ENCODE data around the gene ERICH4. TPM values are rescaled to one million over a fixed set of nuclear protein-coding genes. Genes with fewer than 3 reads are reported as not detected.
"Not testable (repeated sequence)": the region's sequence is repeated elsewhere in the genome, so short reads cannot be mapped to it uniquely, and the experiment has no call there.

The ERICH4 gene
- total RNA-seq, 1 experiment from 2014 or later = not detected

DNA sequence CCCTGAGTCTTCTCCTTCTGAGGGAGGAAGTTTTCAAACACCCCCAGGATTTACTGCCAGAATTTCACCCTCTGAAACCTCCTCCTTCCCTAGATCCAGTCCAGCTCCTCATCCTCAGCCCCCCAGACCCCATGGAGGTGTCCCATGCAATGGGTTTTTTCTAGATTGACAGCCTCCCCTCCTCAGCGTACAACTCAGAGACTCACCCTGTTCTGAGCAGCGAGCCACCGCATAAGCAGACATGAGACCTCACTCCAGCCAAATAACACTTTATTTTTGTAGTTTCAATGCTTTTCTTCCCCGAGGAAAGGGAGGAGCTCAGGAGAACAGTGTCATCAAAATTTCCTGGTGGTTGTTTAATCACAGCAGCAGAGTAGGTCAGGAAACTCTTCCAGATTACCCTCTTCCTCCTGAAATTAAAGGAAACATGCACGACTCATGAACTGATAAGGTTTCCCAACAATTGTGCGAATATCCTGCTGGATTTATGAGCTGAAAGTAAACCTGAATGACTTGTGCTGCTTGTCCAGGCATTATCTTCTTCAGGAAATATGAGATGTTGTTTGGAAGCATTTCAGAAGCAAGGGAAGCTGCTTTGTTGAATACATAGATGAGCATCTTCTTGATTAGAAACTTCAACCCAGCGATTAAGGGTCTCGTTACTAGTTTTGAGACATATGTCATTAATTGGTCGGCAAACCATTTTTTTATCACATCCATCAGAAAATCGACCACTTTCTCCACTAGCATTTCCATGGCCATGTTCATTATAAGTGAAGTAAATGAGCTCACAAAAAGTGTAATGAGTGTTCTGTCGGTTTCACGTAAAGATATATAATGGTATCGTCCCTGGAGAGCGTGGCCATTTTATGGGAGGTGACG is 36.2 kb downstream of the ERICH4 start:
- DNase-seq (ENCODE audit: low spot score) = no peak

DNA sequence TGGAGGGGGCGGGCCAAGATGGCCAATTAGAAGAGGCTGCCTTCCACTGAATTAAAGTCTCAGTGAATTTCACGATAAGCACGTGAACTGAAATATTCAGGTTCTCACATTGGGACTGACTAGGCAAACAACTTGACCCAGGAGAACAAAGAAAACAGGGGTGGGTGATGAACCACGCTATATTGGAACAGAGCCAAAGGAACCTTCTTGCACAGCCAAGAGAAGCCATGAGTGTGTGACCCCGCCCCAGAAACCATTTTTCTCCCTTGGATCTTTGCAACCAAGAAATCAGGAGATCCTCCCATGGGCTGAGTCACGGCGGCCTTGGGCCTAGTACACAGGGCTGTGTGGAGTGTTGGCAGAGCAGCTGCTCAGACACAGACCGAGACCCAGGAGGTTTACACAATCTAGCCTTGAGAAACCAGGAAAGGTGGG is 36.8 kb downstream of the ERICH4 start:
- DNase-seq (ENCODE audit: low spot score) = no peak

DNA sequence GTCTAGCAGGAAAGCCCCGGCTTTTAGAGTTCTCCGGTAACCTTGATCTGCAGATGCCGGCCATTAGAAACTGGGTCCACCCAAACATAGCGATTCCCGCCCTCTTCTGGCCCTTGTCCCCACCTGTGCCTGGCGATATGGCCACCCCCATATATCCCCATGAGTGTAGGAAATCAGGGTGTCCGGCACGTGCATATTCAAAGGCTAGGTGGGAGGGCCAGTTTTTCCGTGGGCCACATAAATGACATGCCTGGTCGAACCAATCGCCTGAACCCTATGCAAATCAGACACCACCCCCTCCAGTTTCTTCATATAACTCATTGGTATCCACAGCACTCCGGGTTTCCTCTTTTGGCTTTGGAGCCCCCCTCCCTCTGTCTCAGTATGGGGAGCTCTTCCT is 37.4 kb downstream of the ERICH4 start:
- DNase-seq (ENCODE audit: low spot score) = no peak

DNA sequence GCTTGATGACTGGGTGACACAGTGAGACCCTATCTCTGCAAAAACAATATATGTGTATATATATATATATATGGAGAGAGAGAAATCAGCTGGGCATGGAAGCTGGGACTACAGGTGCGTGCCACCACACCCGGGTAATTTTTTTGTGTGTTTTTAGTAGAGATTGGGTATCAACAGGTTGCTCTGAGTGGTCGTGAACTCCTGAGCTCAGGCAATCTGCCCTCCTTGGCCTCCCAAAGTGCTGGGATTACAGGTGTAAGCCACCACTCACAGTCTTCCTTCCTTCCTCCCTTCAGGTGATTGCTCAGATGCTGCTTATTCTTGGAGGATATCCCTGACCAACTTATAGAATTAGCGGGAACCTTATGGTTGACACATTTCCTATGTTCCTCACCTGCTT is 41.9 kb downstream of the ERICH4 start:
- DNase-seq (ENCODE audit: low spot score) = no peak

DNA sequence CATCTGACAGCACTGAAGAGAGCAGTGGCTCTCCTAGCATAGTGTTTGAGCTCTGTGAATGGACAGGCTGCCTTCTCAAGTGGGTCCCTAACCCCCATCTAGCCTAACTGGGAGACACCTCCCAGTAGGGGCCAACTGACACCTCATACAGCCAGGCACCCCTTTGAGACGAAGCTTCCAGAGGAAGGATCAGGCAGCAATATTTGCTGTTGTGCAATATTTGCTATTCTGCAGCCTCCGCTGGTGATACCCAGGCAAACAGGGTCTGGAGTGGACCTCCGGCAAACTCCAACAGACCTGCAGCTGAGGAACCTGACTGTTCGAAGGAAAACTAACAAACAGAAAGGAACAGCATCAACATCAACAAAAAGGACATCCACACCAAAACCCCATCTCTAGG is 44.0 kb downstream of the ERICH4 start:
- not testable (repeated sequence) for DNase-seq (ENCODE audit: low spot score)

DNA sequence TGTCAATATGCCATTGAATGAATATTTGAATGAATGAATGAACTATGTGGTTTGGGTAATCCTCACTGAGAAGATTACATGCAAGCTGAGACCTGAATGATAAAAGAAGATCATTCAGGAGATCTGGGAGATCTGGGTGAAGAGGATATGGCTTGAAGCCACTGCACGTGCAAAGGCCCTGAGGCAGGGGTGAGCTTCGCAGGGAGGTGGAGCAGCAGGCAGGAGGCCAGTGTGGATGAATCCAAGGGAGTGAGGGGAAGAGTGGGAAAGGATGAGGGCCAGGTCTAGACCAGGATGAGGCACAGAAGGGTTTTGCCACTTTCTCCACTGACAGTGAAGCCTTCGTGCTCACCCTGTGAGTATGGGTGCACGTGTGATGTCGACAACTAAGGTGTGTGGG is 49.9 kb downstream of the ERICH4 start:
- DNase-seq (ENCODE audit: low spot score) = no peak

Other genes with a start within 250 kb of the ERICH4 start
- gene CYP2S1, start 249.9 kb upstream of the ERICH4 start, total RNA-seq (2014; rRNA removed; shearing (Covaris generic)) = 3.0 and 4.1 TPM in 2 replicates
- 97.8 and 105 TPM in 2 replicates for gene AXL, start 223.9 kb upstream of the ERICH4 start, total RNA-seq (2014; rRNA removed; shearing (Covaris generic))
- gene HNRNPUL1, start 178.8 kb upstream of the ERICH4 start, total RNA-seq (2014; rRNA removed; shearing (Covaris generic)) = 70.9 and 82.4 TPM in 2 replicates
- 4.6 and 7.8 TPM in 2 replicates for gene CCDC97, start 133.0 kb upstream of the ERICH4 start, total RNA-seq (2014; rRNA removed; shearing (Covaris generic))
- 12.5 and 15.4 TPM in 2 replicates for gene TGFB1, start 89.2 kb upstream of the ERICH4 start, total RNA-seq (2014; rRNA removed; shearing (Covaris generic))
- 7.5 and 9.3 TPM in 2 replicates for gene B9D2, start 79.0 kb upstream of the ERICH4 start, total RNA-seq (2014; rRNA removed; shearing (Covaris generic))
- 0.08 and 0.97 TPM in 2 replicates for gene TMEM91, start 66.6 kb upstream of the ERICH4 start, total RNA-seq (2014; rRNA removed; shearing (Covaris generic))
- 28.5 and 28.9 TPM in 2 replicates for gene EXOSC5, start 45.8 kb upstream of the ERICH4 start, total RNA-seq (2014; rRNA removed; shearing (Covaris generic))
- gene BCKDHA, start 45.3 kb upstream of the ERICH4 start, total RNA-seq (2014; rRNA removed; shearing (Covaris generic)) = 32.6 and 47.7 TPM in 2 replicates
- not detected in 2 replicates for gene B3GNT8, start 15.8 kb upstream of the ERICH4 start, total RNA-seq (2014; rRNA removed; shearing (Covaris generic))
- 36.7 and 52.1 TPM in 2 replicates for gene DMAC2, start 3.2 kb upstream of the ERICH4 start, total RNA-seq (2014; rRNA removed; shearing (Covaris generic))
- gene CEACAM21, start 133.0 kb downstream of the ERICH4 start, total RNA-seq (2014; rRNA removed; shearing (Covaris generic)) = 0.14 TPM in 1 of 2 replicates, not detected in the other
- gene CEACAM4, start 183.9 kb downstream of the ERICH4 start, total RNA-seq (2014; rRNA removed; shearing (Covaris generic)) = not detected in 2 replicates
- not detected in 2 replicates for gene CEACAM7, start 245.1 kb downstream of the ERICH4 start, total RNA-seq (2014; rRNA removed; shearing (Covaris generic))

Measured in H4 (cell line).